K562 (cell line): ENCODE measurements around the gene TIPIN. TPM values are rescaled to one million over a fixed set of nuclear protein-coding genes. Genes with fewer than 3 reads are reported as not detected.

Experiments
- ATAC-seq: fragments of 200-7000 bp; cut with Tn5 transposase; 3 replicates; pipeline ENCODE4 v1.9.1; 2020; ENCODE audit warnings: moderate library complexity
- BruUV-seq: library from RNA; stranded (reverse); fragments of 400-500 nt; replicated peaks from 2 replicates; lab custom pipeline; 2021; lab: Mats Ljungman, UMichigan
- CTCF ChIA-PET: fragments of 300-600 bp; formaldehyde crosslinking; extraction: SDS; loops from one replicate; lab custom pipeline; 2021; ENCODE audit warnings: low intra/inter-chr PET ratio; lab: Yijun Ruan, JAX
- POLR2A ChIA-PET: fragments of 300-600, 350-650 bp; sonication (Branson Sonifier 250); formaldehyde crosslinking; extraction: SDS; loops from one replicate; lab custom pipeline; 2021; ENCODE audit warnings: antibody characterized with exemption, inconsistent platforms; lab: Yijun Ruan, JAX
- DNase-seq, 4 experiments: peaks; one replicate each; pipeline versions ENCODE4 v3.0.0 to v3.0.0-alpha.2; 2011 to 2018; ENCODE audit warnings: low spot score in 3 of 4, mixed read lengths in 3 of 4; ENCODE audit errors: extremely low read depth in 1 of 4
- FAIRE-seq: peaks from 2 replicates; lab custom pipeline; 2011; peaks lifted over from hg19 to GRCh38; lab: Jason Lieb, UNC
- H2AFZ ChIP-seq: 2 replicates; pipeline ENCODE4 v1.6.0; 2011; ENCODE audit warnings: low read depth, low read length, control low read depth, inconsistent platforms
- H3K27ac ChIP-seq: fragments of 200-600 bp; 3 replicates; pipeline ENCODE4 v1.8.0; 2011; ENCODE audit warnings: low read depth, mild to moderate bottlenecking, control low read depth, inconsistent platforms, low read length, moderate library complexity, mixed read lengths; ENCODE audit errors: extremely low read depth
- H3K27me3 ChIP-seq, 2 experiments: fragments of 300-600 bp in 1 of 2; 2 replicates in 1 of 2; 3 replicates in 1 of 2; pipeline versions ENCODE4 v1.6.0 to v1.8.0; 2011; ENCODE audit warnings: inconsistent platforms in 2 of 2, low read length in 2 of 2, mild to moderate bottlenecking in 1 of 2, mixed read lengths in 1 of 2, moderate library complexity in 1 of 2; ENCODE audit not compliant: control insufficient read depth in 2 of 2, insufficient read depth in 2 of 2
- H3K36me3 ChIP-seq: fragments of 300-600 bp; 3 replicates; pipeline ENCODE4 v1.8.0; 2011; ENCODE audit warnings: mild to moderate bottlenecking, low read length, inconsistent platforms; ENCODE audit not compliant: control insufficient read depth, insufficient read depth
- H3K4me1 ChIP-seq, 2 experiments: fragments of 200-600 bp in 1 of 2; replicated peaks in 1 of 2; 2 replicates in 1 of 2; 3 replicates in 1 of 2; pipeline versions ENCODE4 v1.5.1 to v1.8.0; 2011; ENCODE audit warnings: inconsistent platforms in 2 of 2, low read length in 2 of 2, mild to moderate bottlenecking in 1 of 2, mixed read lengths in 1 of 2, moderate library complexity in 1 of 2; ENCODE audit not compliant: control insufficient read depth in 2 of 2, insufficient read depth in 2 of 2
- H3K4me2 ChIP-seq: 2 replicates; pipeline ENCODE4 v1.6.1; 2011; ENCODE audit warnings: low read length, control low read depth, inconsistent platforms, mixed read lengths; ENCODE audit not compliant: insufficient read depth
- H3K4me3 ChIP-seq: fragments of 200-600 bp; sonication (generic), shearing (Covaris generic); 2 replicates; pipeline ENCODE4 v1.5.1; 2016; ENCODE audit warnings: control low read depth, inconsistent platforms
- H3K79me2 ChIP-seq: fragments of 200-600 bp; 3 replicates; pipeline ENCODE4 v1.8.0; 2011; ENCODE audit warnings: low read length, inconsistent platforms; ENCODE audit not compliant: control insufficient read depth, insufficient read depth
- H3K9ac ChIP-seq, 2 experiments: 2 replicates each; pipeline versions ENCODE4 v1.6.0 to v1.6.1; 2011; ENCODE audit warnings: low read depth in 2 of 2, low read length in 2 of 2, control low read depth in 1 of 2, inconsistent platforms in 1 of 2, mild to moderate bottlenecking in 1 of 2, mixed read lengths in 1 of 2; ENCODE audit not compliant: insufficient read depth in 1 of 2
- H3K9me1 ChIP-seq: one replicate; pipeline ENCODE4 v1.6.0; 2011; ENCODE audit warnings: inconsistent platforms, mild to moderate bottlenecking, low read length, moderate library complexity; ENCODE audit not compliant: control insufficient read depth, insufficient read depth
- H3K9me3 ChIP-seq: replicated peaks from 2 replicates; pipeline ENCODE4 v1.5.1; 2011; ENCODE audit warnings: low read depth, low read length, inconsistent platforms; ENCODE audit not compliant: control insufficient read depth, insufficient read depth
- H4K20me1 ChIP-seq: replicated peaks from 2 replicates; pipeline ENCODE4 v1.6.1; 2011; ENCODE audit warnings: low read length, inconsistent platforms, mixed read lengths; ENCODE audit not compliant: control insufficient read depth, insufficient read depth
- BRF1 ChIP-seq: IDR thresholded peaks from 3 replicates; pipeline ENCODE4 v1.6.1; 2011; ENCODE audit warnings: borderline replicate concordance, mild to moderate bottlenecking; ENCODE audit not compliant: insufficient read length; ENCODE audit errors: extremely low read depth
- CCAR2 ChIP-seq: fragments of 200-400 bp; formaldehyde crosslinking; IDR thresholded peaks from 2 replicates; pipeline ENCODE4 v1.6.1; 2017; ENCODE audit warnings: mild to moderate bottlenecking, low read depth, low read length
- EZH2 ChIP-seq: IDR thresholded peaks from 2 replicates; pipeline ENCODE4 v1.6.1; 2012; ENCODE audit warnings: low read depth, mild to moderate bottlenecking, inconsistent platforms, low read length, borderline replicate concordance
- HEY1 ChIP-seq: fragments of 250-450 bp; sonication (Bioruptor Pico); IDR thresholded peaks from 2 replicates; pipeline ENCODE4 v1.5.0; 2020; ENCODE audit warnings: mild to moderate bottlenecking, moderate library complexity, borderline replicate concordance
- IRF2 ChIP-seq: sonication (generic); formaldehyde crosslinking; IDR thresholded peaks from 2 replicates; pipeline ENCODE4 v1.8.1; 2022; ENCODE audit warnings: mild to moderate bottlenecking, missing genetic modification reagents
- KLF10 ChIP-seq: fragments of 250-450 bp; sonication (Bioruptor Pico); IDR thresholded peaks from 2 replicates; pipeline ENCODE4 v1.6.1; 2021; ENCODE audit warnings: matching md5 sums
- NCOA2 ChIP-seq, 2 experiments: fragments of 450-650 bp; IDR thresholded peaks; 2 replicates each; pipeline ENCODE4 v1.6.1; 2018; ENCODE audit warnings: mild to moderate bottlenecking in 2 of 2, moderate library complexity in 1 of 2; ENCODE audit not compliant: partially characterized antibody in 2 of 2
- NUFIP1 ChIP-seq: fragments of 450-650 bp; IDR thresholded peaks from 2 replicates; pipeline ENCODE4 v1.6.1; 2018; ENCODE audit not compliant: partially characterized antibody
- POLR2B ChIP-seq: fragments of 450-650 bp; IDR thresholded peaks from 2 replicates; pipeline ENCODE4 v1.6.1; 2018; ENCODE audit warnings: low read depth; ENCODE audit not compliant: partially characterized antibody
- ZNF184 ChIP-seq: sonication (generic); formaldehyde crosslinking; IDR thresholded peaks from 2 replicates; pipeline ENCODE4 v1.5.0; 2020; ENCODE audit warnings: missing genetic modification reagents
- ZNF212 ChIP-seq: fragments of 450-650 bp; formaldehyde crosslinking; IDR thresholded peaks from 2 replicates; pipeline ENCODE4 v1.4.0; 2020; ENCODE audit warnings: mild to moderate bottlenecking
- ZNF57 ChIP-seq: fragments of 450-650 bp; formaldehyde crosslinking; IDR thresholded peaks from 2 replicates; pipeline ENCODE4 v1.4.0; 2020; ENCODE audit warnings: mild to moderate bottlenecking, moderate library complexity
- ZNF584 ChIP-seq: fragments of 200-800 bp; sonication (Bioruptor generic); IDR thresholded peaks from 2 replicates; pipeline ENCODE4 v1.6.1; 2016; ENCODE audit warnings: low read depth, mild to moderate bottlenecking, missing genetic modification characterization, missing compliant biosample characterization
- ZNF740 ChIP-seq, 3 experiments: fragments of 200-800 bp in 1 of 3; sonication (Bioruptor generic) in 1 of 3; sonication (generic) in 1 of 3; formaldehyde crosslinking in 1 of 3; IDR thresholded peaks; 2 replicates each; pipeline versions ENCODE4 v1.6.1 to v1.8.0; 2016 to 2022; ENCODE audit warnings: mild to moderate bottlenecking in 2 of 3, missing compliant biosample characterization in 2 of 3, missing genetic modification characterization in 2 of 3, missing genetic modification reagents in 1 of 3
- WGBS: fragments of 100-300 bp; shearing (Covaris generic); methylation state at CpG from one replicate; pipeline ENCODE4 v1.1.6; 2016; ENCODE audit warnings: low coverage, mixed read lengths; ENCODE audit not compliant: insufficient coverage; ENCODE audit errors: missing lambda C conversion rate; 5-methylcytosine and 5-hydroxymethylcytosine counted together
- in situ Hi-C: fragments of 300-500 bp; cut with MboI; formaldehyde crosslinking; loops from 4 replicates; pipeline ENCODE4 v1.15.0; 2018; ENCODE audit warnings: inconsistent platforms, mixed read lengths
- intact Hi-C: fragments of 100-400 bp; cut with micrococcal nuclease; formaldehyde crosslinking; loops from 2 replicates; pipeline ENCODE4 v1.14.2; 2022
- polyA plus RNA-seq, 8 experiments: library from polyadenylated mRNA; depleted of rRNA in 4 of 8; stranded (reverse) in 5 of 8; unstranded in 3 of 8; fragments of >200 nt; fragmentation: Nextera tagmentation in 2 of 8; fragmentation: Illumina TruSeq in 1 of 8; extraction: Ambion mirVana in 2 of 8; extraction: Trizol in 1 of 8; gene quantifications; 2 replicates each; pipeline versions ENCODE4 v1.2.1 to v1.2.3, GENCODE V29; 2011 to 2014; ENCODE audit warnings: inconsistent platforms in 1 of 8, missing spikeins in 1 of 8
- total RNA-seq, 7 experiments: library from RNA; depleted of rRNA in 6 of 7; stranded (reverse); fragments of >200 nt in 6 of 7; fragmentation: Illumina TruSeq in 2 of 7; extraction: Trizol in 2 of 7; gene quantifications; 2 replicates each; pipeline versions ENCODE4 v1.2.1 to v1.2.3, GENCODE V29; 2011 to 2021; ENCODE audit warnings: low replicate concordance in 1 of 7

TIPIN gene
- total and polyA plus RNA-seq, 9 of the 15 experiments (the other 6 are each of a cell fraction or from before 2014, with no cell fraction given) = 22.9 to 61.4 (median 42.0) TPM

GRCh38 chr15:66388043-66388363, 31.5 kb upstream of the TIPIN start:
- intact Hi-C loops = no loop called here
- 0% methylated on average over 3 of the region's 3 CpGs for WGBS
- H3K4me2 ChIP-seq = peak overlapping the region; percentile 99
- ChIA-PET POLR2A (interaction anchor here (0.6 to 1.4 kb wide), 6 partner anchors 8 to 110 kb away, joined by 3 to 11 read pairs (median 3); partner anchors contain the start of gene SNAPC5), CTCF (interaction anchor here (1.5 kb wide), 1 partner anchor 109 kb away, joined by 4 read pairs; the partner anchor contains the start of gene SNAPC5)
- ATAC-seq (no peak), FAIRE-seq (peak; percentile 40), DNase-seq (no peak)
- peak overlapping the region; percentile 86 for H3K4me3 ChIP-seq
- peaks cover 13% of the 10 kb centered on the region for H4K20me1 ChIP-seq
- peaks cover 74% of the 10 kb centered on the region for H3K79me2 ChIP-seq
- H3K4me1 ChIP-seq = peaks cover 18 to 22% of the 10 kb centered on the region in 2 experiments; a peak in 3 of 5 replicates
- H3K9me1 ChIP-seq = no peaks in the 10 kb centered on the region
- in situ Hi-C loops = loop anchor here (5.0 kb wide), 1 partner anchor 94 kb away; no protein-coding TSS in a partner anchor
- H3K9ac ChIP-seq = peak overlapping the region; percentile 78 to 96
- H3K27ac ChIP-seq = peak overlapping the region; percentile 75
- no peaks in the 10 kb centered on the region for H3K9me3 ChIP-seq
- peak overlapping the region; percentile 77 for H2AFZ ChIP-seq
- peaks cover 28% of the 10 kb centered on the region; the same call in 2 of the 3 replicates for H3K36me3 ChIP-seq
- no peaks in the 10 kb centered on the region for H3K27me3 ChIP-seq
- BruUV-seq = no TSS peak
- TF ChIP-seq POLR2B = no peak
- no peak for TF ChIP-seq CCAR2
- TF ChIP-seq EZH2 = no peak
- no peak for TF ChIP-seq BRF1
- TF ChIP-seq HEY1 = no peak
- no peak for TF ChIP-seq ZNF57 (CRISPR knock-in tag)
- no peak for TF ChIP-seq ZNF184 (CRISPR knock-in tag)
- no peak for TF ChIP-seq IRF2 (CRISPR knock-in tag)
- no peak for TF ChIP-seq ZNF584 (CRISPR knock-in tag)
- no peak for TF ChIP-seq NUFIP1
- TF ChIP-seq KLF10 = no peak
- no peak for TF ChIP-seq NCOA2 (IDR thresholded peaks at IDR 0.05; ENCODE audit: partially characterized antibody in 2 of 2)
- no peak for TF ChIP-seq ZNF212 (CRISPR knock-in tag)
- no peak for TF ChIP-seq ZNF740 (CRISPR knock-in tag; IDR thresholded peaks at IDR 0.05)
- no peak for TF ChIP-seq ZNF740 (tag; IDR thresholded peaks at IDR 0.05)
